ENCODE data around the gene MMP14. TPM values are rescaled to one million over a fixed set of nuclear protein-coding genes. Genes with fewer than 3 reads are reported as not detected.
"Not testable (repeated sequence)": the region's sequence is repeated elsewhere in the genome, so short reads cannot be mapped to it uniquely, and the experiment has no call there.

MMP14 gene
- total RNA-seq, 1 experiment from 2014 or later, result 117 TPM

DNA sequence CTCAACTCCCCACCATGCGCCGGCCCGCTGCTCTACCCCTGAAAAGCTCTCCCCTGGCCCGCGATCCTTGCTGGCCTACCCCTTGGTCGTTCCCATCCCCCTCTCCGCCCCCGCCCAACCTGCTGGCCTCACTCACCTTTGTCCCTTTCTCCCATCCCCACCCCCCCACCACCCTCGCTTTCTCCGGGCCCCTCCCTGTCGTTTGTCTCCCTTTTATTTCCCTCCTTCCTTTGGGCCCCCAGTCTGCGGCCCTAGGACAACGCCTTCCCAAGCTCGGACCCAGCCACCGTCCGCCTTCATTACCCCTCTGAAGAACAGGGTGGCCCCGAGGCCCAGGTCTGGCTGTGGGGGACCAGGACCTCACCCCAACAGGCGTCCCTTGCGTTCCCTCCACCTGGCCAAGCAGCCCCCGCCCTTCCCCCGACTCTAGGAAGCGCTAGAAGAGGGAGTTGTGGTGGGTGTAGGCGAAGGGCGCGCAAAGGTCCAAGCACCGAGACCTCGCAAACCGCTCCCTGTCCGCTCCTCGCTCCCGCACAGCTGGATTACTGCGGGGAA, 14.3 kb upstream of the MMP14 start:
- no peak for DNase-seq (ENCODE audit: low read depth in 1 of 2, low spot score in 2 of 2)
- Histone ChIP-seq H3K27ac (no peak overlapping the region), H3K36me3 (no peaks in the 10 kb centered on the region), H3K27me3 (replicated peaks) (no peaks in the 10 kb centered on the region), H3K4me1 (replicated peaks) (peaks cover 40% of the 10 kb centered on the region), H3K9me3 (replicated peaks) (no peaks in the 10 kb centered on the region), H3K4me3 (no peak overlapping the region)

DNA sequence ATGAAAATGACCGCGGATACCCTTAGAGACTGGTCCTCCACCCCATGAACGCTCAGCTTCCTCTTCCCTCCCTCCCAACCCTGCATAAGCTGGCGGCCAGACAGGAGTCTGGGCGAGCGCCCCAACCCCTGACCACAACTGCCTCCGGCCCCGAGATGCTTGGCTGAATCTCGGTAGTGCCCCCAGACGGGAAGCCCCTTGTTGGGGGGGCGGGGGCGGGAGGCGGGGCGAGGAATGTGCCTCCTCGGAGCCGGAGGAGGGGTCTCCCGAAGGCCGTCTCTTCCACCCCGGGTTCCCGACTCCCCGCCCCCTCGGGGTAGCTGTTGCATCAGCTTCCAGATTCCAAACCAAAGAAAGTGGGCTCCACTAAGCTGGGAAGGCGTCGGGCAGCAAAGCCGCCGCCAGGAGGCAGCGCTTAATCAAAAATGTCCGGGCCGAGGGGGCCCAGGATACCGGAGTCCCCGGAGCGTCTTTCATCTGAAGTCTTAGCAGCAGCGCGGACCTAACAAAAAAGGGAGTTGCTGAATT, 13.8 kb upstream of the MMP14 start:
- Histone ChIP-seq H3K9me3 (replicated peaks) (no peaks in the 10 kb centered on the region), H3K27me3 (replicated peaks) (no peaks in the 10 kb centered on the region), H3K36me3 (no peaks in the 10 kb centered on the region), H3K4me1 (replicated peaks) (peaks cover 38% of the 10 kb centered on the region), H3K4me3 (peak overlapping the region; percentile 6), H3K27ac (no peak overlapping the region)
- peak; percentile 69 to 75 for DNase-seq (ENCODE audit: low read depth in 1 of 2, low spot score in 2 of 2)

GRCh38 chr14:22824711-22825359, 11.6 kb upstream of the MMP14 start:
- Histone ChIP-seq H3K27me3 (replicated peaks) (no peaks in the 10 kb centered on the region), H3K4me1 (replicated peaks) (peaks cover 25% of the 10 kb centered on the region), H3K36me3 (no peaks in the 10 kb centered on the region), H3K27ac (peak overlapping the region; percentile 49), H3K4me3 (no peak overlapping the region), H3K9me3 (replicated peaks) (0 out of 2 replicates have a peak, but pooled peaks cover 3% of the 10 kb centered on the region)
- DNase-seq (ENCODE audit: low read depth in 1 of 2, low spot score in 2 of 2), result peak in 1 of 2 experiments; percentile 58

- not testable (repeated sequence) for DNase-seq (ENCODE audit: low read depth in 1 of 2, low spot score in 2 of 2); H3K9me3 ChIP-seq (replicated peaks); H3K27me3 ChIP-seq (replicated peaks)
- Histone ChIP-seq H3K36me3 (peaks cover 21% of the 10 kb centered on the region), H3K4me3 (peak overlapping the region; percentile 70), H3K27ac (peak overlapping the region; percentile 47), H3K4me1 (replicated peaks) (peaks cover 15% of the 10 kb centered on the region)
Measured at GRCh38 chr14:22829076-22829660, 7.2 kb upstream of the MMP14 start.

DNA sequence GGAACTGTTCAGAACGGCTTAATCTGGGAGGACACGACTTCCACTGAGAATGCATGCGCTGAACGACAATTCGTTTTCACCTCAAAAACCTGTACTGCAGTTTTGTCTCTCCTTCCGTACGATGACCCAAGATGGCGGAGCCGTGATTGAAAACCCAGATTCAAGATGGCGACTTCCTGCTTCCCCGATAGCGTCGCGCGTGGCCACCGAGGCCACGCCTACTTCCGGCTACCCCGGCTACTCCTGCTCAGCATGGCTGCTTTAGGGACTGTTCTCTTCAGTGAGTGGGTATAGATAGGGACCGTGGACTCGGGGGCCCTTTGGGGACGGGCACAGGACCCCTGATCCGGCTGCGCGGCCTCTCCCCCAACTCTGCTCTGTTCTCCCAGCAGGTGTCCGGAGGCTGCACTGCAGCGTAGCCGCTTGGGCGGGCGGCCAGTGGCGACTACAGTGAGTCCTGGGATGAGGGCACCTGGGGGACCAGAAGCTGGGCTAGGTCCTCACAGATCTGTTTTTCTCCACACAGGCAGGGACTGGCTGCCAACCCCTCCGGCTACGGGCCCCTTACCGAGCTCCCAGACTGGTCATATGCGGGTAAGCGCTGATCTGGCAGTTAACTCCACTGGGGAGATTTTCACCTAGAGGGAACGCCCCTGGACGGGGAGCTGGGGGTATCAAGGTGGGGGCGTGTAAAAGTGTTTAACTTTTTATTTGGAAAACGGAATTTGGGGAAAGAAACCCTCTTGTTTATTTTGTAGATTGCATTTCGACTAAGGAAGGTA, 6.5 kb upstream of the MMP14 start, which contains the start of gene MRPL52:
Gene MRPL52, plus strand, starts transcription at position 227 of the 782 bp plus-strand sequence. Its CDS starts 26 bp downstream, at position 253.
- Histone ChIP-seq H3K4me3 (peak within 1 kb of the TSS; percentile 70), H3K27ac (peak within 1 kb of the TSS; percentile 47), H3K9me3 (replicated peaks) (0 out of 2 replicates have a peak, but pooled peaks cover 3% of the 10 kb centered on the region), H3K27me3 (replicated peaks) (no peaks in the 10 kb centered on the region), H3K4me1 (replicated peaks) (peaks cover 8% of the 10 kb centered on the region), H3K36me3 (peaks cover 24% of the 10 kb centered on the region)
- peak; percentile 82 to 86 for DNase-seq (ENCODE audit: low read depth in 1 of 2, low spot score in 2 of 2)

GRCh38 chr14:22830443-22831010, 5.9 kb upstream of the MMP14 start:
- Histone ChIP-seq H3K27ac (no peak overlapping the region), H3K9me3 (replicated peaks) (0 out of 2 replicates have a peak, but pooled peaks cover 3% of the 10 kb centered on the region), H3K27me3 (replicated peaks) (no peaks in the 10 kb centered on the region), H3K4me3 (peak overlapping the region; percentile 70), H3K4me1 (replicated peaks) (0 out of 2 replicates have a peak, but pooled peaks cover 5% of the 10 kb centered on the region), H3K36me3 (peaks cover 28% of the 10 kb centered on the region)
- no peak for DNase-seq (ENCODE audit: low read depth in 1 of 2, low spot score in 2 of 2)

GRCh38 chr14:22835505-22835904, 880 bp upstream of the MMP14 start:
- peaks cover 58% of the 10 kb centered on the region for H3K36me3 ChIP-seq
- H3K4me1 ChIP-seq (replicated peaks), result peaks cover 25% of the 10 kb centered on the region
- no peaks in the 10 kb centered on the region for H3K27me3 ChIP-seq (replicated peaks)
- H3K27ac ChIP-seq, result no peak overlapping the region
- H3K9me3 ChIP-seq (replicated peaks), result no peaks in the 10 kb centered on the region
- no peak overlapping the region for H3K4me3 ChIP-seq
- DNase-seq (ENCODE audit: low read depth in 1 of 2, low spot score in 2 of 2), result no peak

GRCh38 chr14:22837114-22837749, 847 bp downstream of the MMP14 start:
- H3K4me3 ChIP-seq, result peak overlapping the region; percentile 69
- peak; percentile 69 to 70 for DNase-seq (ENCODE audit: low read depth in 1 of 2, low spot score in 2 of 2)
- H3K9me3 ChIP-seq (replicated peaks), result no peaks in the 10 kb centered on the region
- H3K27me3 ChIP-seq (replicated peaks), result no peaks in the 10 kb centered on the region
- H3K27ac ChIP-seq, result peak overlapping the region; percentile 62
- H3K4me1 ChIP-seq (replicated peaks), result peaks cover 23% of the 10 kb centered on the region
- H3K36me3 ChIP-seq, result peaks cover 64% of the 10 kb centered on the region

- Histone ChIP-seq H3K27me3 (replicated peaks) (no peaks in the 10 kb centered on the region), H3K9me3 (replicated peaks) (no peaks in the 10 kb centered on the region), H3K4me3 (peak overlapping the region; percentile 69), H3K4me1 (replicated peaks) (peaks cover 23% of the 10 kb centered on the region), H3K36me3 (peaks cover 69% of the 10 kb centered on the region), H3K27ac (peak overlapping the region; percentile 62)
- DNase-seq (ENCODE audit: low read depth in 1 of 2, low spot score in 2 of 2), result peak in 1 of 2 experiments; percentile 62
Measured at GRCh38 chr14:22837750-22838538, 1.6 kb downstream of the MMP14 start.

- Histone ChIP-seq H3K4me1 (replicated peaks) (peaks cover 23% of the 10 kb centered on the region), H3K4me3 (peak overlapping the region; percentile 69), H3K9me3 (replicated peaks) (no peaks in the 10 kb centered on the region), H3K27me3 (replicated peaks) (no peaks in the 10 kb centered on the region), H3K27ac (0 out of 2 replicates have a peak overlapping the region, but pooled peaks have one; percentile 1), H3K36me3 (peaks cover 69% of the 10 kb centered on the region)
- peak; percentile 61 to 62 for DNase-seq (ENCODE audit: low read depth in 1 of 2, low spot score in 2 of 2)
Measured at GRCh38 chr14:22838631-22839041, 2.3 kb downstream of the MMP14 start.

DNA sequence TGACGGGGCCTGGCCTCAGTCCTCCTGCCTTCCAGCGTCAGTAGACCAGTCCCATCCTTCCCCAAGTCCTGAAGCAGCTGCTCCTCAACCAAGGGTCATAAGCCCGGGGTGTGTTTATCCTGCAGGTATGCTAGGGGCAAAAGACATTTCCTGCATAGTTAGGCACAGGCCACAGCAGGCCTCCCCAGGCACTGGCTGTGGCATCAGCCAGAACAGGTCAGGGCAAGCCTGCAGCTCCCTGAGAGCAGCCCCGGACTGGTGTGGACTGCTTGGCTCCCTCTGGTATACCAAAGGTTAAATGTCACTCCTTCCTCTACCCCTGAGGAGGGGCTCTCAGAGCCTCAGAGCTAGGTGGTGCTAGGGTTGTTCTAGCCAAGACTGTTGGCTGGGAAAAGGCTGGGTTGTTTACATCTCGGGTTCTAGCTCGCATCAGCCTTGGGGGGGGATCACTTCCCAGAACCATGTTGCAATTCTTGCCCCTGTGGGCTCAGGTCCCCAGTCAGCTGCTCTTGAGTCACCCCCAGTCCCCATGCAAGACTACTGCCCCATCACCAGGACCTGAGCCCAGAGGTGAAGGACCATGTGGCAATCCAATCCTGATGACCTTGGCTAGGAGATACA, 2.9 kb downstream of the MMP14 start:
- no peak for DNase-seq (ENCODE audit: low read depth in 1 of 2, low spot score in 2 of 2)
- Histone ChIP-seq H3K4me1 (replicated peaks) (peaks cover 23% of the 10 kb centered on the region), H3K4me3 (no peak overlapping the region), H3K27ac (no peak overlapping the region), H3K27me3 (replicated peaks) (no peaks in the 10 kb centered on the region), H3K9me3 (replicated peaks) (no peaks in the 10 kb centered on the region), H3K36me3 (peaks cover 74% of the 10 kb centered on the region)

GRCh38 chr14:22841311-22841710, 4.9 kb downstream of the MMP14 start:
- H3K27me3 ChIP-seq (replicated peaks), result no peaks in the 10 kb centered on the region
- DNase-seq (ENCODE audit: low read depth in 1 of 2, low spot score in 2 of 2), result no peak
- peaks cover 18% of the 10 kb centered on the region for H3K4me1 ChIP-seq (replicated peaks)
- H3K9me3 ChIP-seq (replicated peaks), result no peaks in the 10 kb centered on the region
- H3K27ac ChIP-seq, result no peak overlapping the region
- peaks cover 80% of the 10 kb centered on the region for H3K36me3 ChIP-seq
- H3K4me3 ChIP-seq, result no peak overlapping the region
